Liver (tissue), 9 donors: ENCODE data around the gene TXNDC8. TPM values are rescaled to one million over a fixed set of nuclear protein-coding genes. Genes with fewer than 3 reads are reported as not detected.

Experiments
- DNase-seq: peaks from one replicate; pipeline ENCODE4 v3.0.0-alpha.2; 2017; ENCODE audit warnings: low spot score
- H3K27ac ChIP-seq, 2 donors: one replicate each; pipeline ENCODE4 v1.7.0; 2013; ENCODE audit warnings: inconsistent platforms in 2 of 2, low read length in 2 of 2, control low read depth in 1 of 2, low read depth in 1 of 2, mild to moderate bottlenecking in 1 of 2
- H3K27me3 ChIP-seq, 4 donors: one replicate each; pipeline versions ENCODE4 v1.6.1 to v1.7.0; 2013; ENCODE audit warnings: low read length in 3 of 4, inconsistent platforms in 1 of 4, mild to moderate bottlenecking in 1 of 4, moderate library complexity in 1 of 4; ENCODE audit not compliant: control insufficient read depth in 4 of 4, insufficient read depth in 4 of 4
- H3K36me3 ChIP-seq, 4 donors: one replicate each; pipeline versions ENCODE4 v1.6.1 to v1.7.0; 2013; ENCODE audit warnings: low read length in 3 of 4, mild to moderate bottlenecking in 3 of 4, low read depth in 1 of 4, moderate library complexity in 1 of 4; ENCODE audit not compliant: control insufficient read depth in 4 of 4, insufficient read depth in 3 of 4
- H3K4me1 ChIP-seq, 4 donors: one replicate each; pipeline versions ENCODE4 v1.6.1 to v1.7.0; 2013; ENCODE audit warnings: low read length in 3 of 4, mild to moderate bottlenecking in 3 of 4, moderate library complexity in 1 of 4; ENCODE audit not compliant: control insufficient read depth in 4 of 4, insufficient read depth in 4 of 4
- H3K4me3 ChIP-seq, 3 donors: one replicate each; pipeline versions ENCODE4 v1.6.1 to v1.7.0; 2013; ENCODE audit warnings: low read length in 3 of 3, control low read depth in 1 of 3, low read depth in 1 of 3, mild to moderate bottlenecking in 1 of 3
- H3K9ac ChIP-seq, 2 donors: one replicate each; pipeline ENCODE4 v1.7.0; 2013; ENCODE audit warnings: low read length in 2 of 2, mild to moderate bottlenecking in 2 of 2, moderate library complexity in 2 of 2, control low read depth in 1 of 2, low read depth in 1 of 2
- H3K9me3 ChIP-seq, 4 donors: one replicate each; pipeline versions ENCODE4 v1.6.1 to v1.7.0; 2013; ENCODE audit warnings: low read length in 3 of 4; ENCODE audit not compliant: control insufficient read depth in 4 of 4
- EGR1 ChIP-seq, 2 donors: IDR thresholded peaks; 2 replicates each; pipeline ENCODE4 v1.6.1; 2016 to 2018; ENCODE audit warnings: antibody characterized with exemption in 2 of 2, low read depth in 2 of 2
- FOXA1 ChIP-seq: IDR thresholded peaks from 2 replicates; pipeline ENCODE4 v1.6.1; 2016; ENCODE audit warnings: antibody characterized with exemption
- FOXA2 ChIP-seq: IDR thresholded peaks from 2 replicates; pipeline ENCODE4 v1.6.1; 2016; ENCODE audit warnings: antibody characterized with exemption
- GABPA ChIP-seq, 2 donors: IDR thresholded peaks in 1 of 2; conservative IDR thresholded peaks in 1 of 2; 2 replicates each; pipeline ENCODE4 v1.6.1; 2016; ENCODE audit warnings: antibody characterized with exemption in 2 of 2, mild to moderate bottlenecking in 1 of 2, moderate library complexity in 1 of 2
- HNF4A ChIP-seq, 2 donors: conservative IDR thresholded peaks; 2 replicates each; pipeline ENCODE4 v1.6.1; 2016; ENCODE audit warnings: antibody characterized with exemption in 2 of 2, mild to moderate bottlenecking in 2 of 2
- HNF4G ChIP-seq: IDR thresholded peaks from 2 replicates; pipeline ENCODE4 v1.6.1; 2016; ENCODE audit warnings: antibody characterized with exemption
- JUND ChIP-seq, 2 donors: IDR thresholded peaks; 2 replicates each; pipeline ENCODE4 v1.6.1; 2016; ENCODE audit warnings: antibody characterized with exemption in 2 of 2
- NR2F2 ChIP-seq: IDR thresholded peaks from 2 replicates; pipeline ENCODE4 v1.6.1; 2016; ENCODE audit warnings: antibody characterized with exemption
- RAD21 ChIP-seq, 2 donors: IDR thresholded peaks; 2 replicates each; pipeline ENCODE4 v1.6.1; 2016; ENCODE audit warnings: antibody characterized with exemption in 2 of 2, mild to moderate bottlenecking in 2 of 2
- SP1 ChIP-seq: IDR thresholded peaks from 2 replicates; pipeline ENCODE4 v1.6.1; 2018; ENCODE audit warnings: antibody characterized with exemption, mild to moderate bottlenecking
- TAF1 ChIP-seq: conservative IDR thresholded peaks from 2 replicates; pipeline ENCODE4 v1.6.1; 2016; ENCODE audit warnings: antibody characterized with exemption, mild to moderate bottlenecking
- YY1 ChIP-seq: IDR thresholded peaks from 2 replicates; pipeline ENCODE4 v1.6.1; 2016; ENCODE audit warnings: antibody characterized with exemption, mild to moderate bottlenecking
- WGBS: extraction: QIAGEN DNeasy Blood & Tissue Kit; methylation state at CpG from one replicate; pipeline ENCODE4 v1.1.7; 2013; 5-methylcytosine and 5-hydroxymethylcytosine counted together
- polyA plus RNA-seq, 2 donors: library from polyadenylated mRNA; stranded (reverse) in 1 of 2; unstranded in 1 of 2; fragments of 200-250 nt in 1 of 2; fragments of >200 nt in 1 of 2; fragmentation: Nextera tagmentation in 1 of 2; extraction: Ambion mirVana in 1 of 2; gene quantifications; one replicate each; pipeline versions ENCODE4 v1.2.1 to v1.2.3, GENCODE V29; 2013 to 2015
- total RNA-seq, 2 donors: library from RNA; depleted of rRNA; stranded (reverse); fragments of >200 nt; gene quantifications; one replicate each; pipeline ENCODE4 v1.2.3, GENCODE V29; 2014
- TF ChIP-seq, protein P1 (sequence below): fragments of 150-350 bp; IDR thresholded peaks from 2 replicates; pipeline ENCODE4 v1.5.1; 2017; ENCODE audit warnings: improper control_type of control experiment, low read depth, low read length; ENCODE audit not compliant: missing input control
- TF ChIP-seq, protein P2 (sequence below): IDR thresholded peaks from 2 replicates; pipeline ENCODE4 v1.6.1; 2016; ENCODE audit warnings: antibody characterized with exemption
- TF ChIP-seq, protein P3 (sequence below): IDR thresholded peaks from 2 replicates; pipeline ENCODE4 v1.6.1; 2016; ENCODE audit warnings: antibody characterized with exemption
- TF ChIP-seq, protein P4 (sequence below): IDR thresholded peaks from 2 replicates; pipeline ENCODE4 v1.6.1; 2016; ENCODE audit warnings: antibody characterized with exemption
- donor health status: healthy.
- donor health status: healthy.
- donor health status: healthy.
- donor health status: healthy.
- donor health status: healthy.

TXNDC8 gene
- total and polyA plus RNA-seq, 4 donors = not detected

DNA sequence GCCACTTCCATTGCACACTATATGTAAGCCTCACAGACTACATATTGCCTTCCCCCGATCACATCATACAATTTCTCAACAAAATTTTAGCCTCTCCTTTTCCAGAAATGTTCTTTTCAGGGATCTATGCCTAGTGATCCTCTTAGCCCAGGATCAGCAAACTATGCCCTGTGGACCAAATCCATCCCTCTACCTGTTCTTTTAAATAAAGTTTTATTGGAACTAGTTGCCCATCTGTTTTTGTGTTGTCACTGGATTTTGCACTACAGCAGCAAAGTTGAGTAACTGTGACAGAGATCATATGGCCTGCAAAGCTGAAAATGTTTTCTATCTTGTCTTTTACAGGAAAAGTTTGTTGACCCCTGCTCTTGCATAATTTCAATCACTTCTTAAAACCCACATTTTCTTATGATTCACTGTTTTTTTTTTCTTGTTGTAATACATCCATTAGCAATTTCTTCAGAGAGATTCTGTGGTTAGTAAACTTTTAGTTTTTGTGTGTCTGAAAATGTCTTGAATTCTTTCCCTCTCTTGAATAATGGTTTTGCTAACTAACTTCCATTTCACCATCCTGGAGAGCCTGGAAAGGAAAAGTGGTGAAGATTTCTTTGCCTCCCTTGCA lies 7.1 kb downstream of the TXNDC8 start:
- Histone ChIP-seq H3K9me3 (peaks cover 0 to 3% (median 0%) of the 10 kb centered on the region in 4 donors), H3K4me1 (no peaks in the 10 kb centered on the region), H3K27ac (no peak overlapping the region), H3K27me3 (no peaks in the 10 kb centered on the region), H3K36me3 (no peaks in the 10 kb centered on the region), H3K9ac (no peak overlapping the region), H3K4me3 (no peak overlapping the region)
- no peak for TF ChIP-seq FOXA1
- no peak for TF ChIP-seq YY1
- TF ChIP-seq, protein P1, sequence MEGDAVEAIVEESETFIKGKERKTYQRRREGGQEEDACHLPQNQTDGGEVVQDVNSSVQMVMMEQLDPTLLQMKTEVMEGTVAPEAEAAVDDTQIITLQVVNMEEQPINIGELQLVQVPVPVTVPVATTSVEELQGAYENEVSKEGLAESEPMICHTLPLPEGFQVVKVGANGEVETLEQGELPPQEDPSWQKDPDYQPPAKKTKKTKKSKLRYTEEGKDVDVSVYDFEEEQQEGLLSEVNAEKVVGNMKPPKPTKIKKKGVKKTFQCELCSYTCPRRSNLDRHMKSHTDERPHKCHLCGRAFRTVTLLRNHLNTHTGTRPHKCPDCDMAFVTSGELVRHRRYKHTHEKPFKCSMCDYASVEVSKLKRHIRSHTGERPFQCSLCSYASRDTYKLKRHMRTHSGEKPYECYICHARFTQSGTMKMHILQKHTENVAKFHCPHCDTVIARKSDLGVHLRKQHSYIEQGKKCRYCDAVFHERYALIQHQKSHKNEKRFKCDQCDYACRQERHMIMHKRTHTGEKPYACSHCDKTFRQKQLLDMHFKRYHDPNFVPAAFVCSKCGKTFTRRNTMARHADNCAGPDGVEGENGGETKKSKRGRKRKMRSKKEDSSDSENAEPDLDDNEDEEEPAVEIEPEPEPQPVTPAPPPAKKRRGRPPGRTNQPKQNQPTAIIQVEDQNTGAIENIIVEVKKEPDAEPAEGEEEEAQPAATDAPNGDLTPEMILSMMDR = no peak
- TF ChIP-seq, protein P2, sequence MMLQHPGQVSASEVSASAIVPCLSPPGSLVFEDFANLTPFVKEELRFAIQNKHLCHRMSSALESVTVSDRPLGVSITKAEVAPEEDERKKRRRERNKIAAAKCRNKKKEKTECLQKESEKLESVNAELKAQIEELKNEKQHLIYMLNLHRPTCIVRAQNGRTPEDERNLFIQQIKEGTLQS = no peak
- TF ChIP-seq NR2F2 = no peak
- 93% methylated on average over 1 of the region's 1 CpG for WGBS
- no peak for DNase-seq

DNA sequence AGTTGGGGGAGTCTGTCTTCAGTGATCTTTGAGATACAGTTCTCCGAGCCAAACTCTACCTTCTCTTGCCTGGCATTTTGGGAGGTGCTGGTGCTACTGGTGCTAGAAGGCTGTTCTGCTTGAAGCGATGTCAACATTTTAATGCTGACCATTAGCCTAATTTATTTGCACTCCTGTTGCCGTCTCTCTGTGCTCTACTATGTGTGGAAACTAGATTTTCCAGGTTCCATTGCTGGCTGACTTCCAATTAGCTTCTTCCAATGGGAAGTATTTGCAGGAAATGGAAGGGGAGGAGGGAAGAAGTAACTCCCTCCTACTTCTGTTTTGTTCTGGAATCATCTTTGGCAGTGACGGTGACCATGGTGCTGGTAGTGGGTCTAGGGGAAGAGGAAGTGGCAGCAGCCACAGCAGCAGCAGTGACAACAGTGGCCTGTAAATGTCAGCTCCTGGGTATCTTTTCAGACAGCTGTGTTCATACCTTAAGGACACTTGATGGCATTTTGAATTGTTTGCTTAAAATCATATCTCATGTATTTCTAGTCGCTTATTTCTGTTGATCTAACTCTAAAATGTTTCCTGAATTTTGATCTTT lies 7.9 kb downstream of the TXNDC8 start:
- Histone ChIP-seq H3K36me3 (no peaks in the 10 kb centered on the region), H3K9me3 (peaks cover 0 to 3% (median 0%) of the 10 kb centered on the region in 4 donors), H3K4me3 (no peak overlapping the region), H3K4me1 (no peaks in the 10 kb centered on the region), H3K27ac (no peak overlapping the region), H3K9ac (no peak overlapping the region), H3K27me3 (no peaks in the 10 kb centered on the region)
- DNase-seq = no peak
- TF ChIP-seq HNF4G (no peak), TAF1 (no peak), FOXA1 (no peak), SP1 (no peak), GABPA (IDR thresholded peaks at IDR 0.05 in 1 of 2, conservative IDR thresholded peaks at IDR 0.05 in 1 of 2) (no peak), NR2F2 (no peak), YY1 (no peak), FOXA2 (no peak), HNF4A (conservative IDR thresholded peaks at IDR 0.05) (no peak), EGR1 (IDR thresholded peaks at IDR 0.05; ENCODE audit: low read depth in 2 of 2) (no peak), JUND (IDR thresholded peaks at IDR 0.05) (no peak), RAD21 (IDR thresholded peaks at IDR 0.05) (no peak)
- TF ChIP-seq, protein P3, sequence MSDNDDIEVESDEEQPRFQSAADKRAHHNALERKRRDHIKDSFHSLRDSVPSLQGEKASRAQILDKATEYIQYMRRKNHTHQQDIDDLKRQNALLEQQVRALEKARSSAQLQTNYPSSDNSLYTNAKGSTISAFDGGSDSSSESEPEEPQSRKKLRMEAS = no peak
- TF ChIP-seq, protein P2 = no peak
- TF ChIP-seq, protein P4, sequence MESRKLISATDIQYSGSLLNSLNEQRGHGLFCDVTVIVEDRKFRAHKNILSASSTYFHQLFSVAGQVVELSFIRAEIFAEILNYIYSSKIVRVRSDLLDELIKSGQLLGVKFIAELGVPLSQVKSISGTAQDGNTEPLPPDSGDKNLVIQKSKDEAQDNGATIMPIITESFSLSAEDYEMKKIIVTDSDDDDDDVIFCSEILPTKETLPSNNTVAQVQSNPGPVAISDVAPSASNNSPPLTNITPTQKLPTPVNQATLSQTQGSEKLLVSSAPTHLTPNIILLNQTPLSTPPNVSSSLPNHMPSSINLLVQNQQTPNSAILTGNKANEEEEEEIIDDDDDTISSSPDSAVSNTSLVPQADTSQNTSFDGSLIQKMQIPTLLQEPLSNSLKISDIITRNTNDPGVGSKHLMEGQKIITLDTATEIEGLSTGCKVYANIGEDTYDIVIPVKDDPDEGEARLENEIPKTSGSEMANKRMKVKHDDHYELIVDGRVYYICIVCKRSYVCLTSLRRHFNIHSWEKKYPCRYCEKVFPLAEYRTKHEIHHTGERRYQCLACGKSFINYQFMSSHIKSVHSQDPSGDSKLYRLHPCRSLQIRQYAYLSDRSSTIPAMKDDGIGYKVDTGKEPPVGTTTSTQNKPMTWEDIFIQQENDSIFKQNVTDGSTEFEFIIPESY = no peak
- TF ChIP-seq, protein P1 = no peak
- WGBS = 80% methylated on average over 5 of the region's 5 CpGs
